HG03575 (cell line): ENCODE measurements around the gene RPL11.
"Not testable (repeated sequence)": the region's sequence is repeated elsewhere in the genome, so short reads cannot be mapped to it uniquely, and the experiment has no call there.

Experiments used
- ATAC-seq: cut with Tn5 transposase; IDR thresholded peaks from one replicate; pipeline ENCODE4 v1.9.1; 2021; ENCODE audit not compliant: unreplicated experiment, insufficient number of reproducible peaks, low FRiP score; ENCODE audit errors: extremely low read depth

RPL11 gene

GRCh38 chr1:23720256-23720995 lies 28.8 kb downstream of the RPL11 start:
- peak; percentile 36 for ATAC-seq

DNA sequence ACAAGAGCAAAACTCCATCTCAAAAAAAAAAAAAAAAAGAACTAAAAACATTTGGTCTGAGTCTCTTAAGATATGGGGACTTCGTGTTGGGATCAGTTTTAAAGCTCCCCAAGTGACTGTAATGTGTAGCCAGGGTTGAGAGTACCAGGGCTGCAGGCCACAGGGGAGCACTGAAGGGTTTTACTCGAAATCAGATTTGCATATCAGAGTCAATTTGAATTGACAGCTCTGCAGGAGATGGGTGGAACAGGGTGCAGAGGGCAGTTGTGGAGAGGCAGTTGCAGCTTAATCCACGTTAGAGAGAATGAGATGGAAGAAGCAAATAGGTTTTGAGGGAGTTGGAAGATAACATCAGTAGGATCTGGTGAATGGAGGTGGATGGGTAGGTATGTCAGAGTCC lies 31.0 kb downstream of the RPL11 start:
- no peak for ATAC-seq

DNA sequence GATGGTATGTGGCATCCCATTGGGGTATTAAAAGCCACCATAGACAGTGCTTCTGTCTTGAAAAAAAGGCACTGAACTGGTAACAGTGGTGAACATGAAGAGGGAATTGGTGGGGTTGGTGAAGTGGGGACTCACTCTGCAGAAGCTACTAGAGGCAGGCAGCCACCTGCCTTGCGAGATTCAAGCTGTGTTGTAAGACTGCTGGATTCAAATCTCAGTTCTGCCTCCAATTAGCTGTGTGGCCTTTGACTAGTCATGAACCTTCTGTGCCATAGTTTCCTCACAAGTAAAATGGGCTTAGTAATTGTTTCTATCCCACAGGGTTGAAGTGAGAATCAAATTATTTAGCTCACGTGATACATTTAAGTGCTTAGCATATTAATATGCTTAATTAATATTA lies 35.1 kb downstream of the RPL11 start:
- no peak for ATAC-seq

- no peak for ATAC-seq
Measured at GRCh38 chr1:23727362-23727811, 35.8 kb downstream of the RPL11 start.

GRCh38 chr1:23732363-23733224 lies 41.0 kb downstream of the RPL11 start:
- ATAC-seq, result no peak

GRCh38 chr1:23733281-23733680 lies 41.7 kb downstream of the RPL11 start:
- not testable (repeated sequence) for ATAC-seq

DNA sequence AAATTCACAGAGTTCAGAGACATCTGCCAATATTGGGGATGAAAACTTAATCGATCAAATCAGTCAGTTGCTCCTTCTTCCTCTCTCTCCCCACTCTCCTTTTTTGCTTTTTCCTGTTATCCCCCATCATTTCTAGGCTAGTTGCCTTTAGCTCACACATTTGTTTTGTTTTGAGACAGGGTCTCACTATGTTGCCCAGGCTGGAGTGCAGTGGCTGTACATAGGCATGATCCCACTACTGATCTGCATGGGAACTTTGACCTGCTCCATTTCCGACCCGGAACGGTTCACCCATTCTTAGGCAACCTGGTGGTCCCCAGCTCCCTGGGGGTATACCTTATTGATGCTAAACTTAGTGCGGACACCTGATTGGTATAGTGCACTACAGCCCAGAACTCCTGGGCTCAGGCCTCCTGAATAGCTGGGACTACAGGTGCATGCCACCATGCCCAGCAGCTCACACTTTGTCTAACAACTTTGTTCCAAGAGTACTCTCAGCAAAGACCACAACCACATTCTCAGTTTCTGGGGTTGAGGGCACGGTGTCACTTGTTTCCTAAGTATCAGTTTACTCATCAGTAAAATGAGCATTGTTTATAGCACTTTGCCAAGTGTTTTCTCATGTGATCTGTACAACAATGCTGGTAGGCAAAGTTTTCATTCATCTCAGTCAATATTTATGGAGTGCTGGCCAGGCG lies 45.0 kb downstream of the RPL11 start:
- no peak for ATAC-seq

GRCh38 chr1:23741609-23742008 lies 50.0 kb downstream of the RPL11 start:
- no peak for ATAC-seq

DNA sequence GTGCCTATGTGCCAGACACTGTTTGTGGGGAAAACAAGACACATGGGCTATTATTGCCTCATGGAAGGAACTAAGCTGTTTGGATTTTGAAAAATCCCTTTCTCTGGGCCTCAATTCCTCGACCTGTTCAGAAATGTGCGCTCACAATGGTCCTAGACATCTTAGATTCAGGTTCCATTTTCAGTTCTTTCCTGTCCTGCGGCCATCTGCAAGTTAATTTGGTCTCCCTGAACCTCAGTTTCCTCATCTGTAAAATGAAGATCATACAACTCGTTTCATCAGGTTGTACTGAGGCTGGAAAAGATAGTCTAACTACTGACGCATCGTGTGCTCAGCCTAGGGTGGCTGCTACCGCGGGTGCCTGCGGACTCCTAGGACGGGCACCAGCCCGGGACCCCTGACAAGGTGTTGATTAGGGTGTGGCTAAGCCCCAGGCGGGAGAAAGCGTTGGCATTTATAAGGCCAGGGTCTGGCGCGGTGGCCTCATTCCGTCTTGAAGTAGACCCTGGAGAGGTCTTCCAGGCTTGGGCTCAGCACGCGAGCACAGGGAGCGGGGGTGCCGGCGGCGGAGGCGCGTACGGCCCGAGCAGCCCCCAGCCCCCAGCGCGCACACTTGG lies 51.2 kb downstream of the RPL11 start:
- no peak for ATAC-seq

- no peak for ATAC-seq
Measured at GRCh38 chr1:23743287-23744152, 51.9 kb downstream of the RPL11 start, which contains the start of gene ELOA. Gene ELOA, plus strand, starts transcription at chr1:23743471. Its CDS starts 33 bp downstream, at chr1:23743504.

DNA sequence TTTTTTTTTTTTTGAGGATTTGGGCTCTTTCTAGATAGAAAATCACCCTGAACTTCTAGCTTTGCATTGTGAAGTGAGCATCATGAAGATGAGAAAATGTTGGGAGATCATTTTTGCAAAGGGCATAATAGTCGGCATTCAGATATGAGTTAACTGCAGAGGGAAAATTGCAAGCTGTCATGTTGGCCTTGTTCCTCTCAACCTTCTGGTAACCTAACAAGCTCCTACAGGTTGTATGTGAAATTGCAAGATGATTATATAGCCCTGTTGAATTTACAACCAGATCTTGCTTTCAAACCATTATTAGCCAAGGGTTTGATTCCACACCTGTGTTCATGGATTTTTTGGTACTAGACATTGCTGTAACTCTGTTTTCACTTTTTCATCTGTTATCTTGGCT lies 53.9 kb downstream of the RPL11 start:
- no peak for ATAC-seq
